H1 (cell line): ENCODE results near the gene PDZD2. TPM values are rescaled to one million over a fixed set of nuclear protein-coding genes. Genes with fewer than 3 reads are reported as not detected.

Experiments
- CTCF ChIA-PET: fragments of 300-600 bp; sonication (Branson Sonifier 250); formaldehyde crosslinking; loops from one replicate; lab custom pipeline; 2021; ENCODE audit not compliant: partially characterized antibody; lab: Charles Lee
- POLR2A ChIA-PET: fragments of 300-600 bp; sonication (Branson Sonifier 250); formaldehyde crosslinking; loops from one replicate; lab custom pipeline; 2021; ENCODE audit warnings: inconsistent platforms; ENCODE audit not compliant: partially characterized antibody; lab: Charles Lee
- DNase-seq, 2 experiments: peaks; one replicate each; pipeline versions ENCODE4 v3.0.0 to v3.0.0-alpha.2; 2010 to 2022; ENCODE audit warnings: low spot score in 2 of 2, low read depth in 1 of 2, mixed read lengths in 1 of 2
- FAIRE-seq: peaks from 2 replicates; lab custom pipeline; 2011; peaks lifted over from hg19 to GRCh38; lab: Jason Lieb, UNC
- H2AFZ ChIP-seq: 2 replicates; pipeline ENCODE4 v1.8.1; 2012; ENCODE audit warnings: low read length, inconsistent platforms
- H2AK5ac ChIP-seq: 2 replicates; pipeline ENCODE4 v1.6.1; 2013; ENCODE audit warnings: low read depth, low read length
- H2BK120ac ChIP-seq: replicated peaks from 2 replicates; pipeline ENCODE3; 2013; ENCODE audit warnings: low read depth, low read length, inconsistent platforms
- H2BK12ac ChIP-seq: 2 replicates; pipeline ENCODE4 v1.6.1; 2013; ENCODE audit warnings: low read depth, low read length
- H2BK15ac ChIP-seq: 2 replicates; pipeline ENCODE4 v1.6.1; 2013; ENCODE audit warnings: low read length
- H2BK20ac ChIP-seq: 2 replicates; pipeline ENCODE4 v1.6.1; 2013; ENCODE audit warnings: low read length
- H2BK5ac ChIP-seq: 2 replicates; pipeline ENCODE4 v1.6.1; 2013; ENCODE audit warnings: low read depth, low read length
- H3K14ac ChIP-seq: 2 replicates; pipeline ENCODE4 v1.6.1; 2013; ENCODE audit warnings: inconsistent platforms; ENCODE audit not compliant: insufficient read length
- H3K18ac ChIP-seq: 2 replicates; pipeline ENCODE4 v1.6.1; 2013; ENCODE audit warnings: low read length; ENCODE audit errors: extremely low read depth
- H3K23ac ChIP-seq: 2 replicates; pipeline ENCODE4 v1.6.1; 2013; ENCODE audit warnings: inconsistent platforms; ENCODE audit not compliant: insufficient read length
- H3K23me2 ChIP-seq: 2 replicates; pipeline ENCODE4 v1.6.1; 2013; ENCODE audit warnings: low read depth, low read length
- H3K27ac ChIP-seq: 2 replicates; pipeline ENCODE4 v1.6.1; 2011; ENCODE audit warnings: low read depth, low read length, inconsistent platforms
- H3K27me3 ChIP-seq, 4 experiments: replicated peaks in 1 of 4; 1 replicate in 1 of 4; 2 replicates in 3 of 4; pipeline versions ENCODE4 v1.6.1 to v1.8.1; 2011 to 2013; ENCODE audit warnings: low read length in 3 of 4, mild to moderate bottlenecking in 3 of 4, inconsistent platforms in 2 of 4, mixed read lengths in 2 of 4, moderate library complexity in 1 of 4; ENCODE audit not compliant: control insufficient read depth in 3 of 4, insufficient read depth in 3 of 4; ENCODE audit errors: extremely low read depth in 1 of 4
- H3K36me3 ChIP-seq, 4 experiments: 2 replicates each; pipeline versions ENCODE4 v1.6.1 to v1.8.1; 2011 to 2013; ENCODE audit warnings: mild to moderate bottlenecking in 4 of 4, low read length in 3 of 4, moderate library complexity in 2 of 4, control low read depth in 1 of 4, inconsistent platforms in 1 of 4; ENCODE audit not compliant: insufficient read depth in 4 of 4, control insufficient read depth in 2 of 4
- H3K4ac ChIP-seq: replicated peaks from 2 replicates; pipeline ENCODE3; 2013; ENCODE audit warnings: low read length, low read depth, mixed read lengths, inconsistent platforms; ENCODE audit not compliant: insufficient read length
- H3K4me1 ChIP-seq, 4 experiments: replicated peaks in 1 of 4; 1 replicate in 1 of 4; 2 replicates in 3 of 4; pipeline versions ENCODE4 v1.6.1 to v1.8.1; 2011 to 2013; ENCODE audit warnings: low read length in 3 of 4, inconsistent platforms in 2 of 4, mixed read lengths in 1 of 4; ENCODE audit not compliant: insufficient read depth in 4 of 4, control insufficient read depth in 3 of 4
- H3K4me2 ChIP-seq, 2 experiments: 2 replicates each; pipeline versions ENCODE4 v1.6.1 to v1.8.1; 2011 to 2013; ENCODE audit warnings: low read depth in 2 of 2, low read length in 2 of 2, control low read depth in 1 of 2, inconsistent platforms in 1 of 2, mild to moderate bottlenecking in 1 of 2; ENCODE audit not compliant: insufficient read depth in 1 of 2
- H3K4me3 ChIP-seq, 4 experiments: fragments of 200-600, 300-600 bp in 1 of 4; sonication (generic), shearing (Covaris generic), sonication (Bioruptor Twin) in 1 of 4; 2 replicates each; pipeline versions ENCODE4 v1.5.1 to v1.8.1; 2011 to 2016; ENCODE audit warnings: low read length in 4 of 4, low read depth in 3 of 4, control low read depth in 2 of 4, inconsistent platforms in 2 of 4, mild to moderate bottlenecking in 2 of 4, mixed read lengths in 1 of 4, moderate library complexity in 1 of 4; ENCODE audit not compliant: insufficient read depth in 2 of 4; ENCODE audit errors: extremely low read depth in 1 of 4
- H3K56ac ChIP-seq: replicated peaks from 2 replicates; pipeline ENCODE3; 2013; ENCODE audit warnings: low read depth, mild to moderate bottlenecking, mixed read lengths, low read length, inconsistent platforms; ENCODE audit not compliant: insufficient read length
- H3K79me1 ChIP-seq: 2 replicates; pipeline ENCODE4 v1.6.1; 2013; ENCODE audit warnings: low read depth, low read length, control low read depth
- H3K79me2 ChIP-seq, 2 experiments: 2 replicates each; pipeline versions ENCODE4 v1.6.1 to v1.8.1; 2012 to 2013; ENCODE audit warnings: low read length in 2 of 2, mild to moderate bottlenecking in 2 of 2, inconsistent platforms in 1 of 2; ENCODE audit not compliant: insufficient read depth in 2 of 2, control insufficient read depth in 1 of 2
- H3K9ac ChIP-seq, 4 experiments: replicated peaks in 1 of 4; 1 replicate in 1 of 4; 2 replicates in 3 of 4; pipeline versions ENCODE4 v1.6.1 to v1.8.1; 2011 to 2013; ENCODE audit warnings: low read depth in 3 of 4, low read length in 3 of 4, control low read depth in 2 of 4, mild to moderate bottlenecking in 2 of 4, moderate library complexity in 2 of 4, inconsistent platforms in 1 of 4; ENCODE audit errors: extremely low read depth in 1 of 4
- H3K9me3 ChIP-seq, 2 experiments: 2 replicates each; pipeline versions ENCODE4 v1.6.1 to v1.8.1; 2012 to 2013; ENCODE audit warnings: mild to moderate bottlenecking in 2 of 2, moderate library complexity in 2 of 2, control low read depth in 1 of 2, inconsistent platforms in 1 of 2, low read depth in 1 of 2, low read length in 1 of 2, mixed read lengths in 1 of 2; ENCODE audit not compliant: insufficient read depth in 2 of 2
- H4K20me1 ChIP-seq, 2 experiments: replicated peaks in 1 of 2; 2 replicates each; pipeline versions ENCODE3 to v1.8.1; 2011 to 2013; ENCODE audit warnings: inconsistent platforms in 2 of 2, low read length in 2 of 2, mild to moderate bottlenecking in 1 of 2; ENCODE audit not compliant: insufficient read depth in 2 of 2, control insufficient read depth in 1 of 2
- H4K5ac ChIP-seq: 2 replicates; pipeline ENCODE4 v1.6.1; 2013; ENCODE audit warnings: low read length, low read depth, mixed read lengths, inconsistent platforms; ENCODE audit not compliant: insufficient read length
- H4K8ac ChIP-seq: 2 replicates; pipeline ENCODE4 v1.8.0; 2013; ENCODE audit warnings: mild to moderate bottlenecking, moderate library complexity, low read length, inconsistent platforms; ENCODE audit not compliant: insufficient read depth; ENCODE audit errors: extremely low read depth
- H4K91ac ChIP-seq: replicated peaks from 2 replicates; pipeline ENCODE3; 2013; ENCODE audit warnings: low read length, mixed read lengths, inconsistent platforms; ENCODE audit not compliant: insufficient read length
- BCL11A ChIP-seq, 2 experiments: IDR thresholded peaks; one replicate each; pipeline ENCODE4 v1.6.1; 2011; ENCODE audit warnings: low read depth in 2 of 2, low read length in 2 of 2, mild to moderate bottlenecking in 2 of 2
- CTBP2 ChIP-seq: IDR thresholded peaks from 2 replicates; pipeline ENCODE4 v1.7.0; 2011; ENCODE audit warnings: borderline replicate concordance, mild to moderate bottlenecking, moderate library complexity, mixed read lengths, low read length; ENCODE audit not compliant: insufficient read depth, insufficient read length
- E2F6 ChIP-seq: IDR thresholded peaks from 2 replicates; pipeline ENCODE4 v1.6.1; 2012; ENCODE audit warnings: inconsistent platforms
- GABPA ChIP-seq: IDR thresholded peaks from 2 replicates; pipeline ENCODE4 v1.6.1; 2011; ENCODE audit warnings: mild to moderate bottlenecking, low read length, moderate library complexity, borderline replicate concordance; ENCODE audit not compliant: insufficient read depth
- MAX ChIP-seq: IDR thresholded peaks from 2 replicates; pipeline ENCODE4 v1.6.1; 2012; ENCODE audit warnings: inconsistent platforms
- PHF8 ChIP-seq: fragments of 200-600 bp; sonication (generic); conservative IDR thresholded peaks from 2 replicates; pipeline ENCODE4 v1.7.1; 2012; ENCODE audit warnings: low read depth, mild to moderate bottlenecking, inconsistent platforms, low read length, moderate library complexity
- POLR2A ChIP-seq, 2 experiments: IDR thresholded peaks; 1 replicate in 1 of 2; 2 replicates in 1 of 2; pipeline ENCODE4 v1.6.1; 2011; ENCODE audit warnings: low read depth in 2 of 2, low read length in 2 of 2, mild to moderate bottlenecking in 2 of 2; ENCODE audit errors: control extremely low read depth in 1 of 2
- POLR2AphosphoS5 ChIP-seq: IDR thresholded peaks from 2 replicates; pipeline ENCODE4 v1.6.1; 2011; ENCODE audit warnings: low read depth, low read length
- RFX5 ChIP-seq: IDR thresholded peaks from 2 replicates; pipeline ENCODE4 v1.6.1; 2011; ENCODE audit warnings: low read depth, low read length, improper control_type of control experiment, borderline replicate concordance
- SIN3A ChIP-seq, 2 experiments: IDR thresholded peaks in 1 of 2; conservative IDR thresholded peaks in 1 of 2; 2 replicates each; pipeline ENCODE4 v1.6.1; 2011 to 2012; ENCODE audit warnings: low read length in 2 of 2, improper control_type of control experiment in 1 of 2, low read depth in 1 of 2, mild to moderate bottlenecking in 1 of 2
- SP4 ChIP-seq: IDR thresholded peaks from 2 replicates; pipeline ENCODE4 v1.6.1; 2012; ENCODE audit warnings: low read length, inconsistent platforms
- TAF7 ChIP-seq: optimal IDR thresholded peaks from 2 replicates; pipeline ENCODE3; 2011; ENCODE audit warnings: low read depth, mild to moderate bottlenecking, inconsistent platforms, low read length, moderate library complexity, borderline replicate concordance
- TBP ChIP-seq: IDR thresholded peaks from 2 replicates; pipeline ENCODE4 v1.6.1; 2011; ENCODE audit warnings: low read depth, low read length, improper control_type of control experiment
- WGBS, 2 experiments: shearing (Covaris generic) in 1 of 2; methylation state at CpG; one replicate each; pipeline versions ENCODE4 v1.1.6 to v1.1.7; 2013 to 2015; ENCODE audit warnings: low lambda C conversion rate in 2 of 2, mixed read lengths in 2 of 2, inconsistent platforms in 1 of 2, low coverage in 1 of 2, missing lambda C conversion rate in 1 of 2; ENCODE audit not compliant: insufficient replicate concordance in 2 of 2, insufficient coverage in 1 of 2, insufficient read length in 1 of 2; ENCODE audit errors: extremely low coverage in 1 of 2, missing lambda C conversion rate in 1 of 2; 5-methylcytosine and 5-hydroxymethylcytosine counted together
- polyA plus RNA-seq, 7 experiments: library from polyadenylated mRNA; depleted of rRNA in 3 of 7; stranded (reverse) in 5 of 7; unstranded in 2 of 7; fragments of >200 nt in 5 of 7; fragments of 200-250 nt in 2 of 7; gene quantifications; 1 replicate in 5 of 7; 2 replicates in 1 of 7; 4 replicates in 1 of 7; pipeline versions ENCODE4 v1.2.1 to v1.2.3, GENCODE V29; 2011 to 2013; ENCODE audit warnings: missing spikeins in 2 of 7, mixed read lengths in 2 of 7
- total RNA-seq: library from RNA; stranded (reverse); fragmentation: NEBNext Ultra II Directional; extraction: Animal tissue kit (Norgen Biotek cat#: 25700); gene quantifications from 2 replicates; pipeline ENCODE4 v1.2.1, GENCODE V29; 2021

Gene PDZD2
- total and polyA plus RNA-seq, 2 of the 8 experiments (the other 6 are each of a cell fraction or from before 2014, with no cell fraction given) = 1.2 to 6.8 TPM

GRCh38 chr5:32031089-32031488, 392.2 kb downstream of the PDZD2 start:
- Histone ChIP-seq H2BK20ac (no peak overlapping the region), H3K9me3 (no peaks in the 10 kb centered on the region), H3K14ac (no peak overlapping the region), H3K27me3 (no peaks in the 10 kb centered on the region), H3K4me1 (peaks cover 0 to 11% (median 5%) of the 10 kb centered on the region in 4 experiments; a peak in 6 of 7 replicates), H2BK15ac (no peak overlapping the region), H3K56ac (no peak overlapping the region), H4K20me1 (no peaks in the 10 kb centered on the region), H3K4me3 (no peak overlapping the region), H2BK12ac (no peak overlapping the region), H4K91ac (no peak overlapping the region), H4K5ac (no peak overlapping the region), H2BK5ac (no peak overlapping the region), H4K8ac (no peak overlapping the region), H3K4ac (no peak overlapping the region), H3K36me3 (no peaks in the 10 kb centered on the region), H2BK120ac (no peak overlapping the region), H3K23me2 (no peaks in the 10 kb centered on the region), H3K4me2 (no peak overlapping the region), H3K79me1 (no peaks in the 10 kb centered on the region), H3K23ac (no peak overlapping the region), H2AFZ (no peak overlapping the region), H3K79me2 (no peaks in the 10 kb centered on the region), H2AK5ac (no peak overlapping the region), H3K9ac (no peak overlapping the region), H3K27ac (no peak overlapping the region), H3K18ac (no peak overlapping the region)
- POLR2A ChIA-PET = interaction anchor here (0.7 to 1.7 kb wide), 2 partner anchors 14 to 30 kb away, joined by 4 read pairs; no protein-coding TSS in a partner anchor
- CTCF ChIA-PET = interaction anchor here (0.6 to 1.9 kb wide), 8 partner anchors 14 to 102 kb away, joined by 3 to 8 read pairs (median 3); no protein-coding TSS in a partner anchor
- TF ChIP-seq E2F6 = no peak
- TF ChIP-seq TBP = 0 out of 2 replicates have a peak, but pooled peaks have one; percentile 24
- peak in 1 of 2 experiments; percentile 49; a peak in 1 of 3 replicates for TF ChIP-seq POLR2A (IDR thresholded peaks at IDR 0.05; ENCODE audit: control extremely low read depth in 1 of 2, low read depth in 2 of 2, low read length in 2 of 2)
- TF ChIP-seq SIN3A (conservative IDR thresholded peaks at IDR 0.05 in 1 of 2, IDR thresholded peaks at IDR 0.05 in 1 of 2; ENCODE audit: low read depth in 1 of 2, low read length in 2 of 2) = no peak
- no peak for TF ChIP-seq MAX
- no peak for TF ChIP-seq RFX5
- no peak for TF ChIP-seq CTBP2
- no peak for TF ChIP-seq PHF8
- TF ChIP-seq POLR2AphosphoS5 = no peak
- no peak for TF ChIP-seq GABPA
- TF ChIP-seq SP4 = no peak
- no peak for TF ChIP-seq BCL11A (IDR thresholded peaks at IDR 0.05; ENCODE audit: low read depth in 2 of 2, low read length in 2 of 2)
- peak; percentile 79 for TF ChIP-seq TAF7
- DNase-seq (no peak), FAIRE-seq (no peak)
- 85% methylated on average over 4 of the region's 4 CpGs; no CpG with 5 or more reads in 1 of the 2 experiments for WGBS, 2 experiments
